Choroid plexus epithelial cell (primary cell): ENCODE measurements around the gene TPSD1.

Experiments
- DNase-seq: peaks from one replicate; pipeline ENCODE4 v3.0.0-alpha.2; 2010; ENCODE audit warnings: low read depth
- H3K4me3 ChIP-seq: 2 replicates; pipeline ENCODE4 v1.5.1; 2011; ENCODE audit warnings: low read depth, mild to moderate bottlenecking, control low read depth, low read length, moderate library complexity
- TF ChIP-seq, protein P1 (sequence below): conservative IDR thresholded peaks from 2 replicates; pipeline ENCODE4 v1.5.1; 2011; ENCODE audit warnings: low read depth, mild to moderate bottlenecking, control low read depth, inconsistent platforms, low read length, moderate library complexity

TPSD1 gene

DNA sequence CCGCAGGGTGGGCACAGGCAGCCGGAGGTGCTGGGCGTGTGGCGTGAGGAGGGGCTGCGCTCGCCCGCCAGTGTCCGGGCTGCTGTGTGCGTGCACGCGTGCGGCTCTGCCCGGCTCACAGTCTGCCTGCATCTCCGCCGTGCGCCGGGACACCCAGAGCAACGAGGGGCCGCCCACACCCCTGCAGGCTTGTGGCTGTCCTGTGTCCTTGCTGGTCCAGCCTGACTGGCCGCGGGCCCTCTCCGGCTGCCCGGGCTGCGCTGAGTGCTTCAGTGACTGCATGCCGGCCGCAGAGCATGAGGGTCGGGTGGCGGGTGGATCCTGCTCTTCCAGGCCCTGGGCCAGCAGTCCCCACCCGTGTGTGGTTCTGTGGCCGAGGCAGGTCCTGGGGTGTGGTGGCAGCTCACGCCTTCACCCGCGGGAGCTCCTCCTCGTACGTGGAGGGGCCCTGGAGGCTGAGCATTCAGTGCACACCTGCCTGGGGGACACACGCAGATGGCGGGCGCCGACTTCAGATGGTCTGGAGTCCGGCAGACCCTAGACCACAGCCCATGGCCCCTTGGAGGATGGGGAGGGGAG is 43.2 kb upstream of the TPSD1 start:
- TF ChIP-seq, protein P1, sequence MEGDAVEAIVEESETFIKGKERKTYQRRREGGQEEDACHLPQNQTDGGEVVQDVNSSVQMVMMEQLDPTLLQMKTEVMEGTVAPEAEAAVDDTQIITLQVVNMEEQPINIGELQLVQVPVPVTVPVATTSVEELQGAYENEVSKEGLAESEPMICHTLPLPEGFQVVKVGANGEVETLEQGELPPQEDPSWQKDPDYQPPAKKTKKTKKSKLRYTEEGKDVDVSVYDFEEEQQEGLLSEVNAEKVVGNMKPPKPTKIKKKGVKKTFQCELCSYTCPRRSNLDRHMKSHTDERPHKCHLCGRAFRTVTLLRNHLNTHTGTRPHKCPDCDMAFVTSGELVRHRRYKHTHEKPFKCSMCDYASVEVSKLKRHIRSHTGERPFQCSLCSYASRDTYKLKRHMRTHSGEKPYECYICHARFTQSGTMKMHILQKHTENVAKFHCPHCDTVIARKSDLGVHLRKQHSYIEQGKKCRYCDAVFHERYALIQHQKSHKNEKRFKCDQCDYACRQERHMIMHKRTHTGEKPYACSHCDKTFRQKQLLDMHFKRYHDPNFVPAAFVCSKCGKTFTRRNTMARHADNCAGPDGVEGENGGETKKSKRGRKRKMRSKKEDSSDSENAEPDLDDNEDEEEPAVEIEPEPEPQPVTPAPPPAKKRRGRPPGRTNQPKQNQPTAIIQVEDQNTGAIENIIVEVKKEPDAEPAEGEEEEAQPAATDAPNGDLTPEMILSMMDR = no peak
- DNase-seq = no peak
- no peak overlapping the region for H3K4me3 ChIP-seq

- DNase-seq = no peak
- no peak overlapping the region for H3K4me3 ChIP-seq
Measured at GRCh38 chr16:1213231-1213630, 42.6 kb upstream of the TPSD1 start.

DNA sequence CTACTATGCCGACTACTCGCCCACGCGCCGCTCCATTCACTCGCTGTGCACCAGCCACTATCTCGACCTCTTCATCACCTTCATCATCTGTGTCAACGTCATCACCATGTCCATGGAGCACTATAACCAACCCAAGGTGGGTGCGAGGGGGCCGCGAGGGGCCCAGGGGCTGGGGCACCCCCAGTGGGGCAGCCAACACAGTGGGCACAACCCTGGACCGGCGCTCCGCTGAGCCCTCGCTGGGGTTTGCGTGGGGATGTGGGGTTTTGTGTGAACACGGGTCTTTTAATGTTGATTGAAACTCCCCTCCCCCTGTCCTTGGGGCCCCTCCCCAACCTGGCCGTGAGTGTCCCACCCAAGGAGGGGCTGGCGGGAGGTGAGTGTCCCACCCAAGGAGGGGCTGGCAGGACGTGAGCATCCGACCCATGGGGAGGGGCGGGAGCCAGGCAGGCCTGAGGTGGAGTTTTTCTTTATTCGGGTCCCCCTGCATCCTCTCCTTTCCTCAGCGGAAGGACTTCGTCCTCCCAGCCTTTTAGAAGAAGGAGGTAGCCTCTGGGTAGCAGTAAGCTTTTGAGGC is 42.0 kb upstream of the TPSD1 start:
- no peak for DNase-seq
- no peak overlapping the region for H3K4me3 ChIP-seq
- TF ChIP-seq, protein P1 = no peak

More at GRCh38 chr16:1213231-1213630, 42.6 kb upstream of the TPSD1 start:
- TF ChIP-seq, protein P1 = no peak

DNA sequence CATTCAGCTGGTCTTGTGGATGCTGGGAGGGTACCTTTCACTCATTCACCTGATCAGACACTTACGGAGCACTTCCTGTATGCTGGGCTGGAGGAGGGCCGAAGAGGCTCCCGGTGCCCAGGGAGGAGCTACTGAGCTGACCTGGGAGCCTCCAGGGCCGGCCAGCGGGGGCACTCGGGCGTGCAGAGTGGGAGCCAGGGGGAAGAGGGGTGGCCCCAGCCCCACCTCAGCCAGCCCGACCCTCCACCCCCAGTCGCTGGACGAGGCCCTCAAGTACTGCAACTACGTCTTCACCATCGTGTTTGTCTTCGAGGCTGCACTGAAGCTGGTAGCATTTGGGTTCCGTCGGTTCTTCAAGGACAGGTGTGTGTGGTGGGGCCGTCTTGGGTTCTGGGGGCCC is 41.1 kb upstream of the TPSD1 start:
- no peak for DNase-seq
- TF ChIP-seq, protein P1 = no peak
- H3K4me3 ChIP-seq = no peak overlapping the region

GRCh38 chr16:1215574-1216295 is 40.1 kb upstream of the TPSD1 start:
- H3K4me3 ChIP-seq = no peak overlapping the region
- TF ChIP-seq, protein P1 = no peak
- DNase-seq = no peak

- no peak overlapping the region for H3K4me3 ChIP-seq
- TF ChIP-seq, protein P1 = no peak
- DNase-seq = no peak
Measured at GRCh38 chr16:1216296-1216619, 39.6 kb upstream of the TPSD1 start.
